ENCODE measurements around the gene PPP1R15B.
"Not testable (repeated sequence)": the region's sequence is repeated elsewhere in the genome, so short reads cannot be mapped to it uniquely, and the experiment has no call there.

The PPP1R15B gene

DNA sequence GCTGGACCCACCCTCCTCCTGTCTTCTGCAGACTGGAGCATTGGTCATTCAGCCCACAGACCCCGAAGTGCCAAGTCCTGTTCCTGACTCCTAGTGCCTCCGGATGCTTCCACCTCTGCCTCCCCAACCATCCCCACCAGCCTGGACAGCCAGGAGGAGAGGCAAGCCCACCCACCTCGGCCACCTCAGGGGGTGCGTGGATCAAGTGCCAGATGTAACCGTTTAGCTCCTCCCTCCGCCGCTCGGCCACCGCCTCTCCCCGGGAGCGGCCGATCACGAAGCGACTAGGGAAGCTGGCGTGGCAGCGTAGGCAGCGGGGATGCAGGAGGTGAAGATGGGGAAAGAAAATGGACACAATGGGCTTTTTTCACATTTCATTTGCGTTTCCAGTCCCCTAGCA lies 18.1 kb upstream of the PPP1R15B start:
- DNase-seq (ENCODE audit: insufficient read length, low spot score) (no peak), FAIRE-seq (no peak)
- TF ChIP-seq, protein P1, sequence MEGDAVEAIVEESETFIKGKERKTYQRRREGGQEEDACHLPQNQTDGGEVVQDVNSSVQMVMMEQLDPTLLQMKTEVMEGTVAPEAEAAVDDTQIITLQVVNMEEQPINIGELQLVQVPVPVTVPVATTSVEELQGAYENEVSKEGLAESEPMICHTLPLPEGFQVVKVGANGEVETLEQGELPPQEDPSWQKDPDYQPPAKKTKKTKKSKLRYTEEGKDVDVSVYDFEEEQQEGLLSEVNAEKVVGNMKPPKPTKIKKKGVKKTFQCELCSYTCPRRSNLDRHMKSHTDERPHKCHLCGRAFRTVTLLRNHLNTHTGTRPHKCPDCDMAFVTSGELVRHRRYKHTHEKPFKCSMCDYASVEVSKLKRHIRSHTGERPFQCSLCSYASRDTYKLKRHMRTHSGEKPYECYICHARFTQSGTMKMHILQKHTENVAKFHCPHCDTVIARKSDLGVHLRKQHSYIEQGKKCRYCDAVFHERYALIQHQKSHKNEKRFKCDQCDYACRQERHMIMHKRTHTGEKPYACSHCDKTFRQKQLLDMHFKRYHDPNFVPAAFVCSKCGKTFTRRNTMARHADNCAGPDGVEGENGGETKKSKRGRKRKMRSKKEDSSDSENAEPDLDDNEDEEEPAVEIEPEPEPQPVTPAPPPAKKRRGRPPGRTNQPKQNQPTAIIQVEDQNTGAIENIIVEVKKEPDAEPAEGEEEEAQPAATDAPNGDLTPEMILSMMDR (IDR thresholded peaks at IDR 0.05; ENCODE audit: insufficient read depth, missing control alignments), result no peak

DNA sequence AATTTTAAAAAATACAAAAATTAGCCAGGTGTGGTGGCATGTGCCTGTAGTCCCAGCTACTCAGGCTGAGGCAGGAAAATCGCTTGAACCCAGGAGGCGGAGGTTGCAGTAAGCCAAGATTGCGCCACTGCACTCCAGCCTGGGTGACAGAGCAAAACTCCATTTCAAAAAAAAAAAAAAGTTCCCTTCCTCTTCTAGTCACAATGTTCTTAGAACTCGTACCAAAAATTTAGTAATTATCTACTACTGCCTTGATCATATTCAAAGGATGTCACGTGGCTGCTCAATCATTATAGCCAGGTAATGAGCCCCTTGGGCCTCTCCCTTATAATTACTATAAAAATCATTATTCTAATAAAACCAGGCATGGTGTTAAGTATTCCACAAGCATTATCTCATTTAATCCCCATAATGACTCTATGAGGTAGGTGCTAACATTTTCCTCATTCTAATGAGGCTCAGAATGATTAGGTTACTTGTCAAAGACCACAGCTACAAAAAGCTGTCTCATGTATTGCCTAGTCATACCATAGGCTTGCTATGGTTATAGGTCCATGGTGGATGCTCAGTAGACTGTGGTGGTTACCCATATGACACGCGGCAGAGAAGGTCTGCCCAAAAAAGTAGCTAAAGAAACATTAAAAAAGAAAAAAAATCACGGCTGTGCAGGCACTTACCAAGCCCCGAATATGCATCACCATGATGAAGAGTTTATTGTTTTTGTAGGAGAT lies 15.5 kb upstream of the PPP1R15B start:
- DNase-seq (ENCODE audit: insufficient read length, low spot score) (no peak), FAIRE-seq (peak; percentile 16)
- TF ChIP-seq, protein P1 (IDR thresholded peaks at IDR 0.05; ENCODE audit: insufficient read depth, missing control alignments), result no peak

DNA sequence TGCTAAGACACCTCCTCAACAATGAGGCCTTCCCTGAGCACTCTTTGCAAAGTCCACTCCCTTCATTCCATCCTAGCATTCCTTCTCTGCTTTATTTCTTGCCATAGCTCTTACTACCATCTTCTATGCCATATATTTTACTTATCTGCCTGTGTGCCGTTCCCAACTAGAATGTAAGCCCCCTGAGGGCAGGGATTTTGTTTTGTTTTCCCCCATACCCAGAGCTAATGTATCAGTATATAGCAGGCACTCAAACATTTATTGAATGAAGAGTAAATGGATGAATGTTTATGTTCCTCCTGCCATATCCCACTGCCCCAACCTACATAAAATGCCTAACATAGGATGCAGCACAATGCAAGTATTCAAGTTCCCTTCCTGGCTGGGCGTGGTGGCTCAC lies 14.9 kb upstream of the PPP1R15B start:
- FAIRE-seq, result no peak
- DNase-seq (ENCODE audit: insufficient read length, low spot score), result no peak
- TF ChIP-seq, protein P1 (IDR thresholded peaks at IDR 0.05; ENCODE audit: insufficient read depth, missing control alignments), result no peak

DNA sequence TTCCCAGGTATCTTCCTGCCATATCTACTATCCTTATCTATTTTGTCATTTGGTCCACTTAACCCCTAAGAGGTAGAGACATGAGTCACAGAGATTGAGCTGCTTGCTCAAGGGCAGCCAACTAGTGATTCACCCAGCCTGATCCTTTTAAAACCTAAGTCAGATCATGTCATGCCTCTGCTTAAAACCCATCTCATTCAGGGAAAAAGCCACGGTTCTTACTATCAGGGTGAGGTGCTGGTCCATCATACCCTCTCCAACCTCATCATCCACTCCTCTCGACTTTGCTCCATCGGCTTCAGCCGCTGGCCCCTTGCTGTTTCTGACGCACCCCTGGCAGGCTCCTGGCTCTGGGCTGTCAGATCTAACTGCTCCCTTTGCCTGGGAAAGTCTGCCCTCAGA lies 14.4 kb upstream of the PPP1R15B start:
- TF ChIP-seq, protein P1 (IDR thresholded peaks at IDR 0.05; ENCODE audit: insufficient read depth, missing control alignments), result no peak
- FAIRE-seq (no peak), DNase-seq (ENCODE audit: insufficient read length, low spot score) (no peak)

DNA sequence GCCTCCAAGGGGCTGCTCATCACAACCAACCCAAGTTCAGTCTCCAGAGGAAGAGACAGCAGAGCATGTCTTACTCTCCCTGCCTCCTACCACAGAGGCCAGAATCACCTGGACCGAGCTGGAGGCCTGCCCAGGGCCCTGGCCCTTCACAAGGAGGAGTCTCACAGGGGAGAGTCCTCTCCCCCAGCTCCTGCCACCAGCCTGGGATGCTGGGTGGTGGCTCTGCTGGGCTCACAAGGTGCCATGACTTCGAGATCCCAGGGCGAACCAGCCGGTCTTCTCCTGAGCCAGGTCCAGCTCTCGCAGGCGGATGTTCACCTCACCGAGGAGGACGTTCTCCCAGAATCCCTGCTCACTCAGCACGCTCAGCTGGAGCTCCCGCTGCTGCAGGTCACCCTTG lies 13.0 kb upstream of the PPP1R15B start:
- FAIRE-seq (no peak), DNase-seq (ENCODE audit: insufficient read length, low spot score) (no peak)
- TF ChIP-seq, protein P1 (IDR thresholded peaks at IDR 0.05; ENCODE audit: insufficient read depth, missing control alignments), result no peak

DNA sequence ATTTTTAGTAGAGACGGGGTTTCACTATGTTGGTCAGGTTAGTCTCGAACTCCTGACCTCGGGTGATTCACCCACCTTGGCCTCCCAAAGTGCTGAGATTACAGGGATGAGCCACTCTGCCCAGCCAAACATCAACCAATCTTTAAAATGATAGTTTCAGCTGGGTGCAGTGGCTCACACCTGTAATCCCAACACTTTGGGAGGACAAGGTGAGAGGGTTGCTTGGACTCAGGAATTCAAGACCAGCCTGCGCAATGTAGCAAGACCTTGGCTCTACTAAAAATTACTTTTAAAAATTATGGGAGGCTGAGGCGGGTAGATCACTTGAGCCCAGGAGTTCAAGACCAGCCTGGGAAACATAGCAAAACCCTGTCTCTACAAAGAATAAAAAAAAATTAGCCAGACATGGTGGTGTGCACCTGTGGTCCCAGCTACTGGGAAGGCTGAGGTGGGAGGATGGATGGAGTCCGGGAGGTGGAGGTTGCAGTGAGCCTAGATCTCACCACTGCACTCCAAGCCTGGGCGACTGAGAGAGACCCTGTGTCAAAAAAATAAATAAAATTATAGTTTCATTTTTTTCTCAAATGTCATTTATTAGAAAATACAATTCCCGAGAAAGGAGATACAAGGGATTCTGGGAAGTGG lies 10.6 kb upstream of the PPP1R15B start:
- not testable (repeated sequence) for DNase-seq (ENCODE audit: insufficient read length, low spot score); FAIRE-seq

DNA sequence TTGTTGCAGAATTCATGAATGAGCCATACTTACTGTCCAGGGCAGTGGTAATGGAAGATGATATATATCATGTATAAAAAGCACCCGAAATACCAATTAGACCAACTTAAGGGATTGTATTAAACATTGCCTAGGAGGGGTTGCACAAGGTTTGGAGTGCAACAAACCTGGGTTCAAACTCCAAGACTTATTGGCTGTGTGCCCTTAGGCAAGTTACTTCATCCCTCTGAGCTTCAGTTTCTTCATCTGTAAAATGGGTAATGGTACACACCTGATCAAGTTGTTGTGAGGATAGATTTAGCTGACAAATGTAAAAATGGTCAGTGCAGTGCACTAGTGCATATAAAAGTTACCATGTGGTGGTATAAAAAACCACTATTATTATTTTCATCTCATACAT lies 9.8 kb upstream of the PPP1R15B start:
- FAIRE-seq (no peak), DNase-seq (ENCODE audit: insufficient read length, low spot score) (no peak)
- TF ChIP-seq, protein P1 (IDR thresholded peaks at IDR 0.05; ENCODE audit: insufficient read depth, missing control alignments), result no peak
